Activated CD4-positive, CD25-positive, alpha-beta regulatory T cell treated with anti-CD3 and anti-CD28 coated beads, Interleukin-2, amount 50 U/mL, for 16 hours (primary cell): Measurements from ENCODE around the gene HMCN2.

Experiments used
- DNase-seq: peaks from one replicate; pipeline ENCODE4 v3.0.0-alpha.2; 2020; ENCODE audit warnings: low read depth, low spot score

HMCN2 gene

GRCh38 chr9:130345009-130345896 lies 79.7 kb downstream of the HMCN2 start:
- DNase-seq, result no peak

GRCh38 chr9:130345897-130346385 lies 80.4 kb downstream of the HMCN2 start:
- DNase-seq, result no peak

- DNase-seq, result no peak
These were observed 80.9 kb downstream of the HMCN2 start for GRCh38 chr9:130346431-130346830.

GRCh38 chr9:130347036-130347435 lies 81.5 kb downstream of the HMCN2 start:
- no peak for DNase-seq

- no peak for DNase-seq
These were observed 82.4 kb downstream of the HMCN2 start for GRCh38 chr9:130347931-130348330.

- DNase-seq, result no peak
These were observed 82.8 kb downstream of the HMCN2 start for GRCh38 chr9:130348341-130348740.

- DNase-seq, result no peak
These were observed 83.3 kb downstream of the HMCN2 start for GRCh38 chr9:130348881-130349280.

- DNase-seq, result no peak
These were observed 83.8 kb downstream of the HMCN2 start for GRCh38 chr9:130349398-130349797.

GRCh38 chr9:130351343-130351742 lies 85.8 kb downstream of the HMCN2 start:
- no peak for DNase-seq

- no peak for DNase-seq
These were observed 86.5 kb downstream of the HMCN2 start for GRCh38 chr9:130352081-130352480.

- no peak for DNase-seq
These were observed 87.2 kb downstream of the HMCN2 start for GRCh38 chr9:130352586-130353285.

- DNase-seq, result no peak
These were observed 88.8 kb downstream of the HMCN2 start for GRCh38 chr9:130354378-130354777.

GRCh38 chr9:130354806-130355205 lies 89.2 kb downstream of the HMCN2 start:
- DNase-seq, result no peak

- no peak for DNase-seq
These were observed 90.5 kb downstream of the HMCN2 start for GRCh38 chr9:130356033-130356432.

GRCh38 chr9:130356877-130357584 lies 91.5 kb downstream of the HMCN2 start:
- DNase-seq, result no peak

- DNase-seq, result no peak
These were observed 93.4 kb downstream of the HMCN2 start for GRCh38 chr9:130358928-130359327.

- DNase-seq, result no peak
These were observed 94.3 kb downstream of the HMCN2 start for GRCh38 chr9:130359819-130360218.

- DNase-seq, result no peak
These were observed 95.1 kb downstream of the HMCN2 start for GRCh38 chr9:130360672-130361071.

- DNase-seq, result no peak
These were observed 96.4 kb downstream of the HMCN2 start for GRCh38 chr9:130361873-130362362.

- no peak for DNase-seq
These were observed 97.1 kb downstream of the HMCN2 start for GRCh38 chr9:130362691-130363090.

- DNase-seq, result no peak
These were observed 98.3 kb downstream of the HMCN2 start for GRCh38 chr9:130363755-130364404.
